HG03095 (cell line): ENCODE data around the gene CFAP97.

Experiments used
- ATAC-seq: cut with Tn5 transposase; IDR thresholded peaks from one replicate; pipeline ENCODE4 v1.9.1; 2021; ENCODE audit warnings: moderate library complexity; ENCODE audit not compliant: unreplicated experiment

CFAP97 gene

DNA sequence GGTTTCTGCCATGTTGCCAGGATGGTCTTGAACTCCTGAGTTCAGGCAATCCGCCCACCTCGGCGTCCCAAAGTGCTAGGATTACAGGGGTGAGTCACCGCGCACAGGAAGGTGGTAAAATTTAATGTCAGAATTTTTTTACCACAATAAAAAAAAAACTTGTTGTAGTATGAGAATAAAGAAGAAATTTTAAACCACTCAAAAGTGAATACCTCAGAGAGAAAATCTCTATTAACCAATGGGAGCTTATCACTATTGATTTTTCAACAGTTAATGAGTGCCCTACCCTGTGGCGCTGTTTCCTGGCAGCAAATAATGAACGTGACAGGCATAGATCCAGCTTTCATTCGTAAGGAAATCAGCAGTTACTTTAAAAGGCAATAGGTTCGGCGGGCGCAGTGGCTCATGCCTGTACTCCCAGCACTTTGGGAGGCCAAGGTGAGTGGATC lies 93.4 kb downstream of the CFAP97 start:
- ATAC-seq: no peak

DNA sequence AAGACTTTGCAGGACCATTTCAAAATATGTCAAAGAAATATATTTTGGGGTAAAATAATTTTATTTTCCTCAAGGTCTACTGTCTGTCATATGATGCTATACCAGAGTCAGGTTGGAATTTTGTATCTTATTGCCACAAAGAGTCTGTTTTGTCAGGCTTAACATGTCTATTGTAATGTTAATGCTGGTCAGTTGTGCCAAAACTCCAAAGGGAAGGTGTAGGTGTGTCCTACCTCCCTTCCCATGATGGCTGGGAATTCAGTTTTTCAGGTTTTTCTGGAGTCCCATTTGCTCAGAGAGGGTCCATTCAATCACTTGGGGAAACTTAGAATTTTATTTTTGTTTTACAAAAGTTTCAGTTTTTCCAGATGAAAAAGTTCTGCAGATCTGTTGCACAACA lies 94.1 kb downstream of the CFAP97 start:
- ATAC-seq: no peak
